Thymus (tissue), 11 donors: ENCODE data around the gene STK17B. TPM values are rescaled to one million over a fixed set of nuclear protein-coding genes. Genes with fewer than 3 reads are reported as not detected.

Experiments used
- DNase-seq, 9 donors: peaks; one replicate each; pipeline ENCODE4 v3.0.0-alpha.2; 2013; ENCODE audit warnings: low spot score in 9 of 9, low read depth in 6 of 9, missing footprints in 1 of 9
- H3K27ac ChIP-seq, 2 donors: one replicate each; pipeline ENCODE4 v1.5.1; 2013; ENCODE audit warnings: control low read depth in 1 of 2, low read depth in 1 of 2, low read length in 1 of 2, mild to moderate bottlenecking in 1 of 2, moderate library complexity in 1 of 2
- H3K27me3 ChIP-seq, 2 donors: one replicate each; pipeline ENCODE4 v1.5.1; 2013; ENCODE audit warnings: low read length in 1 of 2; ENCODE audit not compliant: control insufficient read depth in 2 of 2, insufficient read depth in 1 of 2
- H3K36me3 ChIP-seq, 2 donors: one replicate each; pipeline ENCODE4 v1.5.1; 2013; ENCODE audit warnings: low read length in 1 of 2, mild to moderate bottlenecking in 1 of 2, moderate library complexity in 1 of 2; ENCODE audit not compliant: control insufficient read depth in 2 of 2, insufficient read depth in 2 of 2
- H3K4me1 ChIP-seq, 2 donors: one replicate each; pipeline ENCODE4 v1.5.1; 2013; ENCODE audit warnings: low read length in 2 of 2; ENCODE audit not compliant: control insufficient read depth in 2 of 2, insufficient read depth in 2 of 2
- H3K4me3 ChIP-seq, 2 donors: one replicate each; pipeline ENCODE4 v1.5.1; 2013; ENCODE audit warnings: low read length in 2 of 2, control low read depth in 1 of 2, mild to moderate bottlenecking in 1 of 2
- H3K9me3 ChIP-seq, 2 donors: one replicate each; pipeline ENCODE4 v1.5.1; 2013; ENCODE audit warnings: low read length in 1 of 2, mild to moderate bottlenecking in 1 of 2; ENCODE audit not compliant: control insufficient read depth in 2 of 2, insufficient read depth in 1 of 2
- WGBS: extraction: QIAGEN DNeasy Blood & Tissue Kit; methylation state at CpG from one replicate; pipeline ENCODE4 v1.1.7; 2013; 5-methylcytosine and 5-hydroxymethylcytosine counted together
- polyA plus RNA-seq: library from polyadenylated mRNA; stranded (reverse); fragments of 200-250 nt; gene quantifications from one replicate; pipeline ENCODE4 v1.2.3, GENCODE V29; 2013
- total RNA-seq: library from RNA; stranded (reverse); fragments of 120-200 nt; gene quantifications from one replicate; pipeline ENCODE4 v1.2.4, GENCODE V29; 2013
- donor health status: healthy.

Gene STK17B
- total and polyA plus RNA-seq, 2 donors: 59.5 to 130 TPM

DNA sequence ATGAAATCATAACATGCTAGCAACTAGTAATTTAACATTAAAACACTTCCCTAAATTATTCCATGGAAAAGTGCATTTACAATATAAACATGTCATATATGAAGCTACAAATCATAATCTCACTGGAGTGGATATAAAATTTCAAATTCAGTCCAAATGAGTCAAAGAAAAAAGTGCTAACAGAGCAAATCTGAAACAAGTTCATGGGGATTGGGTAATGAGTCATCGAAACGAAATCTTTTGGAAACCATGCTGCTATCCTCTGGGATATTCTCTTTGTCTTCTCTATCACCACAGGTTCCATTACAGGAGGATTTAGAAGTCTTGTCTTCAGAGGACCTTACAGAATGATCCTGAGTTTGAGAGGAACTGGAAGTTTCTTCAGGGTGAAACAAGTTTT is 34.1 kb downstream of the STK17B start:
- H3K36me3 ChIP-seq: peaks cover 42 to 87% of the 10 kb centered on the region in 2 donors
- 98% methylated on average over 2 of the region's 2 CpGs for WGBS
- H3K4me1 ChIP-seq: no peaks in the 10 kb centered on the region
- no peak overlapping the region for H3K27ac ChIP-seq
- H3K4me3 ChIP-seq: no peak overlapping the region
- no peak for DNase-seq
- H3K27me3 ChIP-seq: no peaks in the 10 kb centered on the region
- peaks cover 2 to 16% of the 10 kb centered on the region in 2 donors for H3K9me3 ChIP-seq

- no peak for DNase-seq
- Histone ChIP-seq H3K36me3 (peaks cover 39 to 78% of the 10 kb centered on the region in 2 donors), H3K4me3 (no peak overlapping the region), H3K9me3 (peaks cover 9 to 27% of the 10 kb centered on the region in 2 donors), H3K27me3 (no peaks in the 10 kb centered on the region), H3K4me1 (no peaks in the 10 kb centered on the region), H3K27ac (no peak overlapping the region)
- 98% methylated on average over 7 of the region's 7 CpGs for WGBS
These were observed 35.2 kb downstream of the STK17B start for GRCh38 chr2:196136151-196136550.

GRCh38 chr2:196131949-196132925 is 39.1 kb downstream of the STK17B start:
- peaks cover 17 to 41% of the 10 kb centered on the region in 2 donors for H3K36me3 ChIP-seq
- no peaks in the 10 kb centered on the region for H3K27me3 ChIP-seq
- H3K9me3 ChIP-seq: peaks cover 14 to 45% of the 10 kb centered on the region in 2 donors
- WGBS: 78% methylated on average over 5 of the region's 5 CpGs
- DNase-seq: peak in 3 of 9 donors; percentile 17 to 63 (median 41)
- H3K4me3 ChIP-seq: no peak overlapping the region
- H3K27ac ChIP-seq: no peak overlapping the region
- H3K4me1 ChIP-seq: no peaks in the 10 kb centered on the region

DNA sequence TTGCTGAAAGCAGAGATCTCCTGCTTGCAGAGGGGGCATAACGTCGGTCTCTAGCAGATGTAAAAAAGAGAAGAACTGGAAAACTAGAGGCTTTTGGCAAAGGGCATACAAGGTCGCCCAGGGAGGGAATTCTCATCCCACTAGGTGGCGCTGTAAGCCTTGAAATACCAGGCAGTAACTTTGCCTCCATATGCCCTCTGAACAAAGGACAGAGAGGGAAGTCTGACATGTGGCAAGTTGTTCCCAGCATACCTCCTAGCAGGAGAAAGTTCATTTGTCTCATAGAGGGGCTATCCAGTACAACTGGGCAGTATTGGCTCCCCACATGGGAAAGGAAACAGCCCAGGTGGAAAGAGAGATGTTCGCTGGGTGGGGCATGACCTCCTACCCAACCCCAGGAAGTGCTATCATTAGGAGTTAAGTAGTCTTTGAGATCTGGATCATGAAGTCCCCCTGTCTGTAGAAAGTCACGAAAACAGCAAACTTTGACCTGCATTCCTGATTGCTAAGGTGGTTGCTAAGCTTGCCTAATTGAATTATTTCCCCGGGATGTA is 39.9 kb downstream of the STK17B start:
- Histone ChIP-seq H3K9me3 (peaks cover 14 to 45% of the 10 kb centered on the region in 2 donors), H3K27me3 (no peaks in the 10 kb centered on the region), H3K27ac (no peak overlapping the region), H3K4me3 (no peak overlapping the region), H3K4me1 (no peaks in the 10 kb centered on the region), H3K36me3 (peaks cover 14 to 35% of the 10 kb centered on the region in 2 donors)
- WGBS: 80% methylated on average over 7 of the region's 7 CpGs
- DNase-seq: peak in 3 of 9 donors; percentile 16 to 42 (median 38)

DNA sequence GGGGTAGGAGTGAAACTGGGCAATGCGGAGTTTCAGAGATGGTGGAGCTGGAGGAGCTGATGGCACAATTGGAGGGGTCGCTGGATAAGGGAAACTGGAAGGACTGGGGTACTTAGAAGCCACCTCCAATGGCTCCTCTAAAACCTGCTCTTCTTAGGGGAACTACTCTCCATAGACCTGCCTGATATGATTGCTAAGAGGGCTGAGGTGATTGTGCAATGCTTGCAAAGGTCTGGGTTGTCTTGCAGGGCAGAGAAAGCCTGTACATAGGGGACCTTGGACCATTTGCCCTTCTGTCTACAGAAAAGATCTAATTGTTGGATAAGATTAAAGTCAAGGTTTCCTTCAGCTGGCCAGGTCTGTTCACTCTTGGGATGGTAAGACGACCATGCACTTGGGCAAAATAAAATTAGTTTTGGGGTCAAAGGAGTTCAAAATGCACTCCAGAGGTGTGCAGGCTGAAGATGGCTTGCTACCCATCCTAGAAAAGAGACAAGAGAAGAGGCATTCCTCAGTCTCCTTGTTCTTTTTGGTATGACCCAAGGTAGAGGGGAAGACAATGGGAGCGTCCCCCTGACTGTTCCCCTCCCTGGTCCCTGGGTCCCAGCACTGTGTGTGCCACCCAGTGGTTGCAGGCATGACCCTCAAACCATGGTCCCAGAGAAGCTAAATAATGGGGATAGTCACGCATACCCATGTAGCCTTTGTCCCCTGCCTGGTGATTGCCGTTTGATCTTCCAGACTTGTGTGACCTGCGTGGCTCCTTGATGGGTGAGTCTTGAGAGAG is 41.1 kb downstream of the STK17B start:
- DNase-seq: peak in 2 of 9 donors; percentile 34 to 59
- peaks cover 12 to 45% of the 10 kb centered on the region in 2 donors for H3K9me3 ChIP-seq
- no peak overlapping the region for H3K4me3 ChIP-seq
- peaks cover 8 to 23% of the 10 kb centered on the region in 2 donors for H3K36me3 ChIP-seq
- H3K4me1 ChIP-seq: no peaks in the 10 kb centered on the region
- no peaks in the 10 kb centered on the region for H3K27me3 ChIP-seq
- no peak overlapping the region for H3K27ac ChIP-seq
- 97% methylated on average over 7 of the region's 7 CpGs for WGBS

GRCh38 chr2:196128749-196129148 is 42.6 kb downstream of the STK17B start:
- H3K4me1 ChIP-seq: no peaks in the 10 kb centered on the region
- no peak overlapping the region for H3K4me3 ChIP-seq
- H3K9me3 ChIP-seq: peaks cover 12 to 40% of the 10 kb centered on the region in 2 donors
- H3K27ac ChIP-seq: no peak overlapping the region
- no peak for DNase-seq
- H3K36me3 ChIP-seq: peaks cover 3 to 13% of the 10 kb centered on the region in 2 donors
- no peaks in the 10 kb centered on the region for H3K27me3 ChIP-seq
- WGBS: 98% methylated on average over 1 of the region's 1 CpG

DNA sequence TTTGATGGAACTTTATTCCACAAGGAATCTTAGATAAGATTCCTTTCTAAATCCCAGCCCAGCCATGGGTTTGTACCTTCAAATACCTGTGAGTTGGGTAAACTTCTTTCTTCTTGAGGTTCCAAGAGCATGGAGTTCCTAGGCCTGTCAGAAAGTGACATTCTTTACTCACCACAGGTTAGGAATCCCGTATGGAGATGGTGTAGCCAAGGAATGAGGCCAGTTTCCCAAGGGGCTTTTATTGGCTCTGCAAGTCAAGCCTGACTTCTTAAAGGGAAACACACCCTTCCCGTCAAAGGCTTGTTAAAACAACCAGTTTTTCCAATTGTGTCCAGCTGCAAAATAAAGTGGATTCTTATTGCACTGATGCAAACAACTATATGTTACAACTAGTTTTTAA is 45.8 kb downstream of the STK17B start:
- DNase-seq: no peak
- Histone ChIP-seq H3K27me3 (no peaks in the 10 kb centered on the region), H3K4me3 (no peak overlapping the region), H3K4me1 (no peaks in the 10 kb centered on the region), H3K9me3 (peaks cover 6 to 20% of the 10 kb centered on the region in 2 donors), H3K27ac (no peak overlapping the region), H3K36me3 (no peaks in the 10 kb centered on the region)
- WGBS: 90% methylated on average over 2 of the region's 2 CpGs

GRCh38 chr2:196123679-196124373 is 47.6 kb downstream of the STK17B start:
- Histone ChIP-seq H3K9me3 (peaks cover 3 to 8% of the 10 kb centered on the region in 2 donors), H3K36me3 (no peaks in the 10 kb centered on the region), H3K4me1 (no peaks in the 10 kb centered on the region), H3K27me3 (no peaks in the 10 kb centered on the region), H3K4me3 (no peak overlapping the region), H3K27ac (no peak overlapping the region)
- no peak for DNase-seq
- 98% methylated on average over 6 of the region's 6 CpGs for WGBS
